Right cardiac atrium (tissue), 5 donors: ENCODE data around the gene WFIKKN2. TPM values are rescaled to one million over a fixed set of nuclear protein-coding genes. Genes with fewer than 3 reads are reported as not detected.
A peak's percentile ranks its signal among the peaks of the same experiment; 100 is the strongest.

ENCODE experiments used
- ATAC-seq, 2 donors: fragments of 200-7000 bp; cut with Tn5 transposase; one replicate each; pipeline versions ENCODE4 v1.8.0 to v1.9.1; 2020; ENCODE audit warnings: moderate library complexity in 2 of 2, mild to moderate bottlenecking in 1 of 2
- DNase-seq, 3 donors: peaks; one replicate each; pipeline ENCODE4 v3.0.0-alpha.2; 2020
- H3K27ac ChIP-seq: one replicate; pipeline ENCODE4 v1.5.1; 2013; ENCODE audit warnings: mild to moderate bottlenecking, low read length, control low read depth, moderate library complexity
- H3K27me3 ChIP-seq: one replicate; pipeline ENCODE4 v1.6.1; 2013; ENCODE audit not compliant: control insufficient read depth, insufficient read depth
- H3K4me1 ChIP-seq: one replicate; pipeline ENCODE4 v1.6.1; 2013; ENCODE audit warnings: low read length; ENCODE audit not compliant: control insufficient read depth, insufficient read depth
- H3K4me3 ChIP-seq: one replicate; pipeline ENCODE4 v1.5.1; 2013; ENCODE audit warnings: low read length, control low read depth
- H3K9me3 ChIP-seq: one replicate; pipeline ENCODE4 v1.6.1; 2013; ENCODE audit warnings: low read length; ENCODE audit not compliant: control insufficient read depth
- WGBS: extraction: QIAGEN DNeasy Blood & Tissue Kit; methylation state at CpG from one replicate; pipeline ENCODE4 v1.1.7; 2013; 5-methylcytosine and 5-hydroxymethylcytosine counted together
- intact Hi-C, 4 donors: fragments of 100-400 bp; cut with DNase I; formaldehyde crosslinking; loops; one replicate each; pipeline versions ENCODE4 v1.11.0 to v1.14.0; 2022 to 2023
- polyA plus RNA-seq: library from polyadenylated mRNA; stranded (reverse); fragments of 200-250 nt; gene quantifications from one replicate; pipeline ENCODE4 v1.2.3, GENCODE V29; 2013
- total RNA-seq, 4 donors: library from RNA; stranded (reverse); fragmentation: NEBNext Ultra II Directional; extraction: Animal tissue kit (Norgen Biotek cat#: 25700); gene quantifications; one replicate each; pipeline ENCODE4 v1.2.1, GENCODE V29; 2021
- donor health status: healthy with polysubstance abuse.
- donor health status: DM: no; HTN: yes; CAD: no.
- donor health status: DM: no; HTN: no; CAD: no.
- donor health status: DM: no; HTN: yes; CAD: no; lungs with severe emphysema.
- donor health status: DM: yes; HTN: yes; CAD: no.

The WFIKKN2 gene
- total and polyA plus RNA-seq, 5 donors, result 0.68 to 3.0 (median 1.1) TPM

DNA sequence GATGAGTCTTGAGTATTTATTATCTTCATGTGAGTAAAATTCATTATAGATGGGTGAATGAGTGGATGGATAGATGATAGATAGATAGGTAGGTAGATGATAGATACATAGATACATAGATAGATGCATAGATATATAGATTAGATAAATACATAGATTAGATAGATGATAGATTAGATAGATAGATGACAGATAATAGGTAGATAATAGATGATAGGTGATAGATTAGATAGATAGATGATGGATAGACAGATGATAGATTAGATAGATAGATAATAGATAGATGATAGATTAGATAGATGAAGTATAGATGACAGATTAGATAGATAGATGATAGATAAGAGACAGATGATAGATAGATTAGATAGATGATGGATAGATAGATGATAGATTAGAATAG, 21.8 kb upstream of the WFIKKN2 start:
- ATAC-seq (no peak), DNase-seq (no peak)
- Histone ChIP-seq H3K27ac (no peak overlapping the region), H3K4me3 (no peak overlapping the region), H3K4me1 (no peaks in the 10 kb centered on the region), H3K9me3 (no peaks in the 10 kb centered on the region), H3K27me3 (no peaks in the 10 kb centered on the region)
- intact Hi-C loops, result no loop called here

GRCh38 chr17:50815400-50815799, 20.0 kb upstream of the WFIKKN2 start:
- ATAC-seq (no peak), DNase-seq (no peak)
- intact Hi-C loops, result no loop called here
- no peaks in the 10 kb centered on the region for H3K9me3 ChIP-seq
- no peak overlapping the region for H3K4me3 ChIP-seq
- no peaks in the 10 kb centered on the region for H3K4me1 ChIP-seq
- WGBS, result 48% methylated on average over 3 of the region's 3 CpGs
- H3K27ac ChIP-seq, result no peak overlapping the region
- H3K27me3 ChIP-seq, result no peaks in the 10 kb centered on the region

DNA sequence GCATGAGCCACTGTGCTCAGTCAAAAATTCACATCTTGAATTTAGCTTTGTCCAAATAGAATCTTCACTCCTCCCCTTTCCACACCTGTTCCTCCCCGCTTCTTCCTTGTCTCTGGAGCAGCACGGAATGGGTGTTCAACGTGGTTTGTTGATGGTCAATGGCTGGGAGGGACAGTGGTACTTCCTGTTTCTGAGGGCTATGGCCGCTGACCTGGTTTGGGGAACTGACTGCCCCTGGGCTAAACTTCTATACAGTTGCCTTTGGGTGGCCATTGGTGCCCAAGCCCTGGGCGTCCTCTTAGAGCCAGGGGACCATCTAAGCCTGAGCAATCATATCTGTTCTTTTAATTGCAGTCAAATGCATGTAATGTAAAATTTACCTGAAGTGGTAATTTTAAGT, 19.1 kb upstream of the WFIKKN2 start:
- no peaks in the 10 kb centered on the region for H3K4me1 ChIP-seq
- H3K9me3 ChIP-seq, result no peaks in the 10 kb centered on the region
- ATAC-seq, result no peak
- no peak overlapping the region for H3K27ac ChIP-seq
- 79% methylated on average over 5 of the region's 5 CpGs for WGBS
- no peak overlapping the region for H3K4me3 ChIP-seq
- intact Hi-C loops, result no loop called here
- no peaks in the 10 kb centered on the region for H3K27me3 ChIP-seq
- DNase-seq, result no peak

DNA sequence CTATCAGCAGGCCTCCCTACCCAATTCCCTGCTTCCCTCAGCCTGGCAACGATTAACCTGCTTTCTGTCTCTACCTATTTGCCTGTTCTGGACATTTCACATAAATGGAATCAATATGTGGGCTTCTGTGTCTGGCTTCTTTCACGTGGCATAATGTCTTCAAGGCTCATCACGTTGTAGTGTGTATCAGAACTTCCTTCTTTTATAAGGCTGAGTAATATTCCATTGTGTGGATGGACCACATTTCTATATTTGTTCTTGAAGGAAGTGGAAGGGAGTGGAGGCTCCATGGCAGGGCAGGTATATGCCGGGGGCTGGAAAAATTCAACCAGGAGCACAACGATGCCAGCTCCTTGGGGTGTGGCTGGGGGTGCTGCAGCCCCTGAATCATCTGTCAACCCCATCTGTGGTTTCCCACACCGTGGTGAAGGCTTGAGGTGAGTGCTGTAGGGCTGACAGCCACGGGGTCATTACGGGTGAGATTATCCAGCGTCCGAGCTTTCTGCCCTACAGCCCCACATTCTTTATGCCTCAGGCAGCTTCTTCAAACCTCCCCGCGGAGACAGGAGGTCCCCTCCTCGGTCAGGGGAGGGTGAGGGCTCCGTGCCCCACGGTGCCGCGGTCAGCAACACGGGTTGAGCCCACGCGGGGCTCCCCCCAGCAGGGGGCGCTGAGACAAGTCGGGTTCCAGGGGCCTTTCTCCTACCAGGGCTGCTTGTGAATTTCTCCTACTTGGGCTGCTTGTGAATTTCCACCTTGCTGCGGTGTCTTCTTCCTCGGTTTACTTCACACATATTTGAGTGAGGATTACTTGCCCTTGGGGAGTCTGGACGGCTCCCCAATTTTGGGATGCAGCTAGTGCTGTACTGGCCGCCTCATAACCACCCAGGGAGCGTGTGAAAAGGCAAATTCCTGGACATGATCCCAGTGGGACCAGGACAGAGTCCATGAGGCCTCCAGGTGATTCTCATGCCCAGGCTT, 18.3 kb upstream of the WFIKKN2 start:
- ATAC-seq (peak; percentile 76 to 80), DNase-seq (peak; percentile 58 to 86 (median 84))
- Histone ChIP-seq H3K9me3 (no peaks in the 10 kb centered on the region), H3K27ac (no peak overlapping the region), H3K4me1 (no peaks in the 10 kb centered on the region), H3K27me3 (no peaks in the 10 kb centered on the region), H3K4me3 (no peak overlapping the region)
- intact Hi-C loops, result no loop called here
- WGBS, result 26% methylated on average over 27 of the region's 27 CpGs

- Histone ChIP-seq H3K4me1 (no peaks in the 10 kb centered on the region), H3K27ac (no peak overlapping the region), H3K9me3 (no peaks in the 10 kb centered on the region), H3K27me3 (no peaks in the 10 kb centered on the region), H3K4me3 (no peak overlapping the region)
- ATAC-seq, result no peak
- no peak for DNase-seq
- intact Hi-C loops, result no loop called here
- 55% methylated on average over 7 of the region's 7 CpGs for WGBS
Observed at GRCh38 chr17:50817838-50818237, 17.5 kb upstream of the WFIKKN2 start.

GRCh38 chr17:50818261-50818660, 17.1 kb upstream of the WFIKKN2 start:
- ATAC-seq (no peak), DNase-seq (no peak)
- H3K4me3 ChIP-seq, result no peak overlapping the region
- intact Hi-C loops, result no loop called here
- WGBS, result 88% methylated on average over 4 of the region's 4 CpGs
- no peaks in the 10 kb centered on the region for H3K4me1 ChIP-seq
- H3K27me3 ChIP-seq, result no peaks in the 10 kb centered on the region
- H3K9me3 ChIP-seq, result no peaks in the 10 kb centered on the region
- no peak overlapping the region for H3K27ac ChIP-seq

DNA sequence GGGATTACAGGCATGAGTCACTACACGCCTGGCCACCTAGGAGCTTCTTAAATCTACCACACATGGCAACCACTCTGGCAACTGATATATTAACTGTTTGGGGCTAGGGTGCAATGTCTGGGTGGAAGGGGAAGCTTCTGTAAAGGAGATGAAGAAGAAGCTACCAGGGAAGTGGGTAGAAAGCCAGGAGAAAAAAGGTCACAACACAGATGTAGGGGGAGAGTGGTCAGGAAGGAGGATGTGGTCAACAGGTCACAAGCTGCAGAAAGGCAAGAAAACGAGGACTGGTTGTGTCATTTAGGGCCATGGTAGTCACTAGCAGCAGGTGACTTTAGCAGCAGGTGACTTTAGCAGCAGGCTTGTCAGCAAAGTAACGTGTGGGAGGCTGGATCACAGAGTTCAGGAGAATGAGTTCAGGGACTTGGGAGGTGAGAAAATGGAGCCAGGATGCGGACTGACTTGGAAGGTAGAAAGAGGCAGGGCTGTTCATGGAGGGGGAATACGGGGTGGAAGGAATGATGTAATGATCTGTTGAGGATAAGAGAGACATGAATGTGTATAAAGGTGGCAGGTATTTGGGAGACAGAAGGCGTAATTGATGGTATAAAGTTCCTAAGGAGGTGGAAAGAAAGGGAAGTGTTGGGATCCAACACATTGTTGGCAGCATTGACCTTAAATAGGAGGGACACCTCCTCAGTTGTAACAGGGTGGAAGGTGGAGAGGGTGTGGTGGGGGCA, 16.3 kb upstream of the WFIKKN2 start:
- Histone ChIP-seq H3K27me3 (no peaks in the 10 kb centered on the region), H3K4me3 (no peak overlapping the region), H3K4me1 (no peaks in the 10 kb centered on the region), H3K27ac (no peak overlapping the region), H3K9me3 (no peaks in the 10 kb centered on the region)
- intact Hi-C loops, result no loop called here
- ATAC-seq (no peak), DNase-seq (no peak)
- WGBS, result 70% methylated on average over 6 of the region's 6 CpGs

- intact Hi-C loops, result no loop called here
- Histone ChIP-seq H3K4me1 (no peaks in the 10 kb centered on the region), H3K4me3 (no peak overlapping the region), H3K27me3 (no peaks in the 10 kb centered on the region), H3K27ac (no peak overlapping the region), H3K9me3 (no peaks in the 10 kb centered on the region)
- WGBS, result 80% methylated on average over 10 of the region's 10 CpGs
- ATAC-seq, result no peak
- no peak for DNase-seq
Observed at GRCh38 chr17:50820651-50821050, 14.7 kb upstream of the WFIKKN2 start.

DNA sequence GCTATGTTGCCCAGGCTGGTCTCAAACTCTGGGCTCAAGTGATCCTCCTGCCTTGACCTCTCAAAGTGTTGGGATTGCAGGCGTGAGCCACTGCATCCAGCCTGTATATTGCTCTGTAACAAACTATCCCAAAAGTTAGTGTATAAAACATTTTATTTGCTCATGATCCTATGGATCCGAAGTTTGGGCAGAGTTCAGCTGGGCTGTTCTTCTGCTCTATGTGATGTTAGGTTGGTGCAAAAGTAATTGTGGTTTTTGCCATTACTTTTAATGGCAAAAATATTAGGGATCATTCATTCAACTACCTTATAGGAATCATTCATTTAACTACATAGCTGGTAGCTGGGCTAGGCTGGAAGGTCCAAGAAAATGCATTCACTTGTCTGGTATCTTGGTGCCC, 12.8 kb upstream of the WFIKKN2 start:
- DNase-seq, result no peak
- no peak overlapping the region for H3K27ac ChIP-seq
- H3K27me3 ChIP-seq, result no peaks in the 10 kb centered on the region
- ATAC-seq, result no peak
- intact Hi-C loops, result no loop called here
- H3K9me3 ChIP-seq, result no peaks in the 10 kb centered on the region
- 94% methylated on average over 2 of the region's 2 CpGs for WGBS
- no peak overlapping the region for H3K4me3 ChIP-seq
- no peaks in the 10 kb centered on the region for H3K4me1 ChIP-seq

DNA sequence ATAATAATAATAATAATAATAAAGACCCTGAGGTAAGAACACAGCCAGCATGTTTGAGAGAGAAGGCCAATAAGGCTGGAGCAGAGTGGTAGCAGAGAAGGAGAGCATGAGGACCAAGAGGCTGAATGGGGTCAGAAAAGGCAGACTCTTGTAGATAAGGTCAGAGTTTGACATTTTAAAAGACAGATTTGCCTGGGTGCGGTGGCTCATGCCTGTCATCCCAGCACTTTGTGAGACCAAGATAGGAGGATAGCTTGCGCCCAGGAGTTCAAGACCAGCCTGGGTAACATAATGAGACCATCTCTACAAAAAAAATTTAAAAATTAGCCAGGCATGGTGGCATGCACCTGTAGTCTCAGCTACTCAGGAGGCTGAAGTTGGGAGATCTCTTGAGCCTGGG, 11.0 kb upstream of the WFIKKN2 start:
- no peak for DNase-seq
- no peak for ATAC-seq
- Histone ChIP-seq H3K9me3 (no peaks in the 10 kb centered on the region), H3K27me3 (no peaks in the 10 kb centered on the region), H3K4me1 (no peaks in the 10 kb centered on the region), H3K27ac (no peak overlapping the region), H3K4me3 (no peak overlapping the region)
- WGBS, result 85% methylated on average over 2 of the region's 2 CpGs
- intact Hi-C loops, result no loop called here

GRCh38 chr17:50825188-50825587, 10.2 kb upstream of the WFIKKN2 start:
- no peak overlapping the region for H3K4me3 ChIP-seq
- no peaks in the 10 kb centered on the region for H3K4me1 ChIP-seq
- H3K27ac ChIP-seq, result no peak overlapping the region
- intact Hi-C loops, result no loop called here
- DNase-seq (no peak), ATAC-seq (no peak)
- no peaks in the 10 kb centered on the region for H3K27me3 ChIP-seq
- H3K9me3 ChIP-seq, result no peaks in the 10 kb centered on the region
